GM06990 (cell line): ENCODE measurements around the gene SCD5.
"Not testable (repeated sequence)": the region's sequence is repeated elsewhere in the genome, so short reads cannot be mapped to it uniquely, and the experiment has no call there.

Experiments used
- DNase-seq: peaks from one replicate; pipeline ENCODE4 v3.0.0-alpha.2; 2011; ENCODE audit not compliant: insufficient read length; ENCODE audit errors: extremely low read depth
- H3K27me3 ChIP-seq: replicated peaks from 2 replicates; pipeline ENCODE4 v1.6.0; 2011; ENCODE audit warnings: low read length; ENCODE audit not compliant: control insufficient read depth, insufficient read depth
- H3K36me3 ChIP-seq: 2 replicates; pipeline ENCODE4 v1.5.1; 2011; ENCODE audit warnings: low read length; ENCODE audit not compliant: control insufficient read depth, insufficient read depth
- H3K4me3 ChIP-seq: replicated peaks from 2 replicates; pipeline ENCODE4 v1.5.1; 2011; ENCODE audit warnings: low read depth, mild to moderate bottlenecking, control low read depth, low read length
- CTCF ChIP-seq: IDR thresholded peaks from 2 replicates; pipeline ENCODE4 v1.5.1; 2011; ENCODE audit warnings: low read length, control low read depth, mild to moderate bottlenecking, inconsistent platforms; ENCODE audit not compliant: insufficient read depth, poor library complexity, severe bottlenecking

SCD5 gene

GRCh38 chr4:82823062-82823461 lies 24.5 kb upstream of the SCD5 start:
- Histone ChIP-seq H3K27me3 (no peaks in the 10 kb centered on the region), H3K36me3 (peaks cover 7% of the 10 kb centered on the region), H3K4me3 (no peak overlapping the region)
- DNase-seq: no peak
- TF ChIP-seq CTCF: no peak

DNA sequence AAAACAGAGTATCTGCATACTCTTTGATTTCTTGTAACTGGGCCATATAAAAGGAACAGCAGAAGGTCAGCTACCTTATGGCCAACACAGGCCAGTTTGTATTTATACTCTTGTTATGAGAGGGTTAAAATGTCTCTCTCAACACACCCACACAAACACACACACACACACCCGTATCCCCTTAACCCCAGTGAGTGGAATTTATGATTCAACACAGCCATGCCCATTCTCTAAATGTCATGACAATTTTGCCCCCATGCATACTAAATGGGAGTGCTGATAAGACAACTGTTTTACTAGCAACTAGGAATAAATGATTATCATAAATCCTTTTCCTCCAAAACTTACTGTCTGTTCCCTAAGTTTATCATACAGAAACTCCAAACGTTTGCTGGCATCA lies 22.1 kb upstream of the SCD5 start:
- no peak for TF ChIP-seq CTCF
- Histone ChIP-seq H3K4me3 (no peak overlapping the region), H3K36me3 (peaks cover 5% of the 10 kb centered on the region), H3K27me3 (no peaks in the 10 kb centered on the region)
- no peak for DNase-seq

GRCh38 chr4:82818664-82819662 lies 20.4 kb upstream of the SCD5 start:
- Histone ChIP-seq H3K4me3 (no peak overlapping the region), H3K36me3 (peaks cover 3% of the 10 kb centered on the region), H3K27me3 (no peaks in the 10 kb centered on the region)
- TF ChIP-seq CTCF: no peak
- no peak for DNase-seq

DNA sequence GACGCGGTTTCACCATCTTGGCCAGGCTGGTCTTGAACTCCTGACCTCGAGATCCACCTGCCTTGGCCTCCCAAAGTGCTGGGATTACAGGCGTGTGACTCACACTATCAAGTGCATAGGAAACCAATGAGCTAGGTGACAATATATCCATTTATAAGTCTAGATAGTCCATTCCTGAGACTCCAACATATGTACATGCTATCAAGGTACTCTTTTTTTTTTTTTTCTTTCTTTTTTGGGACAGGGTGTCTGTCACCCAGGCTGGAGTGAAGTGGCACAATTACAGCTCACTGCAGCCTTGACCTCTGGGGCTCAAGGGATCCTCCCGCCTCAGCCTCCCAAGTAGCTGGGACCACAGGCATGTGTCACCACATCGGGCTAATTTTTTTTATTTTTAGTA lies 18.3 kb upstream of the SCD5 start:
- H3K27me3 ChIP-seq, DNase-seq, H3K4me3 ChIP-seq, H3K36me3 ChIP-seq: not testable (repeated sequence)

DNA sequence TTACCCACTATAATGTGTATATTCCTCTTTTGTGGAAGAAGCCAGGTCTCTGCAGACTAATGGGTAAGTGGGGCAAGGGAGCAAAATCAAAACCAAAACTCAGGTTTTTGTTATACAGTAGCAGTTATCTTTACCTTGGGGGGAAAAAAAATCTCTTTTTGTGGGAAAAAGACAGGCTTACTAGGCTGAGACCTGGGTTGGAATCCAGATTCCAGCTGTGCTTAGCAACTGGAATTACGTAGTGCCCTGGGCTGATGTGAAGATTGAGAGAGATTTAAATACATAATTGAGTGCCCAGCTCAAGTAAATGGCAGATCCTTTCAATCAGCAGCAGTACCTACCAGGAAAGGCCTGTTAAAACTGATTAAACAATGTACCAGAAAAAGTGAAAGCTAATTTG lies 15.4 kb upstream of the SCD5 start:
- Histone ChIP-seq H3K4me3 (no peak overlapping the region), H3K36me3 (peaks cover 1% of the 10 kb centered on the region; the same call in 1 of the 2 replicates), H3K27me3 (no peaks in the 10 kb centered on the region)
- no peak for DNase-seq
- no peak for TF ChIP-seq CTCF

DNA sequence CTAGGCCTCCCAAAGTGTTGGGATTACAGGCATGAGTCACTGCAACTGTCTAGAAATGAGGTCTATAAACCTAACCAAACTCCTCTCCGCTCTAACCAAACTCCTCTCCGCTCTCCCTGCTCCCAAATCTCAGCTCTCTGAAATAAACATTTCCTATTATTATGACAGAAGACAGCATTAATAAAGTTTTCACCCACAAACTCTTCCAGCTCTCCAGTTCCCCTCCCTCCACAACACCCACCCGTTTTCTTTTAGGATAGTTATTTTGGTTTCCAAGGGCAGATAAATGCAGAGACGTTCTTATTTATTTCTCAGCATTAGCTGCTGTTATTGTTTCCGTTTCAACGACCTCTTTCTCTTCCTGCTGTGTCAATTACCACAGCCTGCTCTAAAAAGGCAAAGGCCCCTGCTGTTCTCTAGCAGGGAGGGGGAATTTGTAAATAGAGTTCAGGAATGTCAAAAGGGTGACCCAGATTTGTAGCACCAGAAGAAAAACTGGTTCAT lies 13.3 kb upstream of the SCD5 start:
- Histone ChIP-seq H3K4me3 (no peak overlapping the region), H3K27me3 (no peaks in the 10 kb centered on the region), H3K36me3 (no peaks in the 10 kb centered on the region)
- no peak for DNase-seq
- TF ChIP-seq CTCF: no peak
